DND-41 (cell line): ENCODE results near the gene SDHA.
"Not testable (repeated sequence)": the region's sequence is repeated elsewhere in the genome, so short reads cannot be mapped to it uniquely, and the experiment has no call there.

Experiments used
- ATAC-seq: fragments of 200-7000 bp; cut with Tn5 transposase; 3 replicates; pipeline ENCODE4 v1.9.1; 2021; ENCODE audit warnings: low read depth; ENCODE audit not compliant: insufficient read depth
- DNase-seq: peaks from one replicate; pipeline ENCODE4 v3.0.0-alpha.2; 2020
- H2AFZ ChIP-seq: 2 replicates; pipeline ENCODE4 v1.6.0; 2012; ENCODE audit warnings: low read depth, low read length
- H3K27ac ChIP-seq: 2 replicates; pipeline ENCODE4 v1.5.1; 2012; ENCODE audit warnings: low read length, inconsistent platforms
- H3K27me3 ChIP-seq: fragments of 200-600 bp; sonication (generic); 2 replicates; pipeline ENCODE4 v1.6.0; 2012; ENCODE audit warnings: low read length, mild to moderate bottlenecking, inconsistent platforms; ENCODE audit not compliant: insufficient read depth, poor library complexity
- H3K36me3 ChIP-seq: 2 replicates; pipeline ENCODE4 v1.5.1; 2012; ENCODE audit warnings: low read length, inconsistent platforms; ENCODE audit not compliant: insufficient read depth
- H3K4me1 ChIP-seq: 2 replicates; pipeline ENCODE4 v1.5.1; 2012; ENCODE audit warnings: mild to moderate bottlenecking, low read length; ENCODE audit not compliant: insufficient read depth
- H3K4me2 ChIP-seq: 2 replicates; pipeline ENCODE4 v1.6.0; 2012; ENCODE audit warnings: mild to moderate bottlenecking, moderate library complexity, low read length, inconsistent platforms; ENCODE audit not compliant: insufficient read depth
- H3K4me3 ChIP-seq, 2 experiments: fragments of 200-600 bp in 1 of 2; shearing (Covaris generic) in 1 of 2; 2 replicates each; pipeline ENCODE4 v1.5.1; 2012 to 2016; ENCODE audit warnings: inconsistent platforms in 2 of 2, low read length in 2 of 2, mild to moderate bottlenecking in 2 of 2, low read depth in 1 of 2, moderate library complexity in 1 of 2
- H3K79me2 ChIP-seq: 2 replicates; pipeline ENCODE4 v1.6.0; 2012; ENCODE audit warnings: low read length, inconsistent platforms; ENCODE audit not compliant: insufficient read depth
- H3K9ac ChIP-seq: 2 replicates; pipeline ENCODE4 v1.6.0; 2012; ENCODE audit warnings: low read depth, mild to moderate bottlenecking, inconsistent platforms, low read length, moderate library complexity
- H3K9me3 ChIP-seq: 2 replicates; pipeline ENCODE4 v1.5.1; 2012; ENCODE audit warnings: low read length, moderate library complexity, mild to moderate bottlenecking, inconsistent platforms; ENCODE audit not compliant: insufficient read depth, severe bottlenecking
- H4K20me1 ChIP-seq: 2 replicates; pipeline ENCODE4 v1.6.0; 2012; ENCODE audit warnings: low read length; ENCODE audit not compliant: insufficient read depth
- CTCF ChIP-seq: IDR thresholded peaks from 2 replicates; pipeline ENCODE4 v1.5.1; 2012; ENCODE audit warnings: borderline replicate concordance, low read length, moderate library complexity, mild to moderate bottlenecking; ENCODE audit not compliant: poor library complexity, severe bottlenecking; ENCODE audit errors: extremely low read depth
- EZH2 ChIP-seq: IDR thresholded peaks from 3 replicates; pipeline ENCODE4 v1.6.1; 2012; ENCODE audit warnings: borderline replicate concordance, low read depth, mild to moderate bottlenecking, moderate library complexity, low read length, inconsistent platforms; ENCODE audit not compliant: severe bottlenecking

Gene SDHA

DNA sequence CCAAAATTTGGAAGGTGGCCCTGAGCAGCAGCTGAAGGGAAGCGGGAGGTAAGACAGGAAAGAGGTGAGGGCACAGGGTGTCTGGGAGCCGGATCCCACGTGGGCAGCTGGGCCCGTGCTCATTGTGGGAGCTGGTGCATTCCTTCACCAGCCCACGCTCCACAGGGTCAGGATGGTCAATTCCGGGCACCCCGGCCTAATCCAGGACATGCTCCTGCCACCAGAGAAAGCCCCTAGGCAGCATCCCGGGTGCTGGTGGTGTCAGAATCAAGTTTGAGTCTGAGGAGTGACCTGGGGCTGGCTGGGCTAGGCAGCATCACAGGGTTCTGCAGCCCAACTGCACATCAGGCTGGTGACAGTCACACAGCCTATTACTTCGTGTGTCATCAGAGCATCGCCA lies 46.2 kb downstream of the SDHA start:
- TF ChIP-seq EZH2 (no peak), CTCF (no peak)
- no peak for DNase-seq
- H3K36me3 ChIP-seq, result peaks cover 14% of the 10 kb centered on the region

DNA sequence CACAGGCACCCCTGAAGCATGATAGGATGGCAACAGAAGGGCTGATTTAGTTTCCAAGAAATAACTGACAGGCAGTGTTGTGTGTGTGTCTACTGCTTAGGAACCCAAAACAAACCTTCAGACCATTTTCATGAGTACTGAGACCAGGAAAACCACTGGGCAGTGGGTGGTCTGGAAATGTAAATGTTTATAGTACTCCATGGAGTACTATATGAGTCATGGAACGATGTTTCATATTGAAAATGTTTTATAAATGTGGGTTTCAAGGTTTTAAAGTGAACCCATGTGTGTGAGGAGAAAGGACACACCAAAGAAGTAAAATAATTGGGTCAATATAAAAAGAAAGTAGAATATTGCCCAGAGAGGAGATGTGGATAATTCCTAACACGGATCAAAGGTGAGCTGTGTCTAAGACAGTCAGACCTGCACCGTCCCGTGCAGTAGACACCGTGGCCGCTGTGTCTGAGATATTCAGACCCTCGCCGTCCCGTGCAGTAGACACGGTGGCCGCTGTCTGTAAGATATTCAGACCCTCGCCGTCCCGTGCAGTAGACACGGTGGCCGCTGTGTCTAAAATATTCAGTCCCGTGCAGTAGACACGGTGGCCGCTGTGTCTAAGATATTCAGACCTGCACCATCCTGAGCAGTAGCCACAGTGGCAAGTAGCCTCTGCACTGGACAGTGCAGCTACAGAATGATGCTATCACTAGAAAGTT lies 48.3 kb downstream of the SDHA start:
- not testable (repeated sequence) for DNase-seq, H3K9ac ChIP-seq, H3K4me2 ChIP-seq, H2AFZ ChIP-seq, H3K79me2 ChIP-seq, H3K9me3 ChIP-seq, H3K27ac ChIP-seq, ATAC-seq, H3K4me1 ChIP-seq, H3K4me3 ChIP-seq, H4K20me1 ChIP-seq, H3K27me3 ChIP-seq
- peaks cover 14% of the 10 kb centered on the region for H3K36me3 ChIP-seq

More for the DNA sequence above, 46.2 kb downstream of the SDHA start:
- Histone ChIP-seq H3K4me2 (no peak overlapping the region), H3K4me3 (no peak overlapping the region), H3K9me3 (no peaks in the 10 kb centered on the region), H3K27ac (no peak overlapping the region), H3K79me2 (no peaks in the 10 kb centered on the region), H3K27me3 (no peaks in the 10 kb centered on the region), H3K9ac (no peak overlapping the region), H3K4me1 (no peaks in the 10 kb centered on the region), H4K20me1 (no peaks in the 10 kb centered on the region), H2AFZ (no peak overlapping the region)
- no peak for ATAC-seq

GRCh38 chr5:267716-268115 lies 49.6 kb downstream of the SDHA start:
- Histone ChIP-seq H3K27ac (no peak overlapping the region), H3K9ac (no peak overlapping the region)
- no peak for ATAC-seq

More at GRCh38 chr5:267716-268115, 49.6 kb downstream of the SDHA start:
- Histone ChIP-seq H3K4me1 (peaks cover 13% of the 10 kb centered on the region), H3K4me3 (no peak overlapping the region), H4K20me1 (no peaks in the 10 kb centered on the region; the same call in 1 of the 2 replicates), H2AFZ (no peak overlapping the region), H3K9me3 (no peaks in the 10 kb centered on the region), H3K79me2 (peaks cover 12% of the 10 kb centered on the region), H3K4me2 (no peak overlapping the region), H3K27me3 (no peaks in the 10 kb centered on the region), H3K36me3 (peaks cover 14% of the 10 kb centered on the region)
- DNase-seq, result no peak
- TF ChIP-seq CTCF (no peak), EZH2 (no peak)
